GM21717 (cell line): ENCODE results near the gene AHI1.
"Not testable (repeated sequence)": the region's sequence is repeated elsewhere in the genome, so short reads cannot be mapped to it uniquely, and the experiment has no call there.

Experiments used
- ATAC-seq: cut with Tn5 transposase; IDR thresholded peaks from one replicate; pipeline ENCODE4 v1.9.1; 2021; ENCODE audit warnings: mild to moderate bottlenecking, moderate library complexity; ENCODE audit not compliant: unreplicated experiment

Gene AHI1

DNA sequence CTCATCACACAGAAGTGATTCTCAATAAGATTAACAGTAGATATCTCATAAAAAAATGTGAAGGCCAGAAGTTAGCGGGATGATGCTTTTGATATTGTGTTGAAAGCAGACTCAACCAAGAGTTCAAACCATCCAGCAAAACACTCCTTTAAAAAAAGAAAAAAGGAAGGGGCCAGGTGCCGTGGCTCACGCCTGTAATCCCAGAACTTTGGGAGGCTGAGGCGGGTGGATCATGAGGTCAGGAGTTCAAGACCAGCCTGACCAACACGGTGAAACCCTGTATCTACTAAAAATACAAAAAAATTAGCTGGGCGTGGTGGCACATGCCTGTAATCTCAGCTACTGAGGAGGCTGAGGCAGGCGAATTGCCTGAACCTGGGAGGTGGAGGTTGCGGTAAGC, 157.6 kb downstream of the AHI1 start:
- ATAC-seq, result not testable (repeated sequence)

DNA sequence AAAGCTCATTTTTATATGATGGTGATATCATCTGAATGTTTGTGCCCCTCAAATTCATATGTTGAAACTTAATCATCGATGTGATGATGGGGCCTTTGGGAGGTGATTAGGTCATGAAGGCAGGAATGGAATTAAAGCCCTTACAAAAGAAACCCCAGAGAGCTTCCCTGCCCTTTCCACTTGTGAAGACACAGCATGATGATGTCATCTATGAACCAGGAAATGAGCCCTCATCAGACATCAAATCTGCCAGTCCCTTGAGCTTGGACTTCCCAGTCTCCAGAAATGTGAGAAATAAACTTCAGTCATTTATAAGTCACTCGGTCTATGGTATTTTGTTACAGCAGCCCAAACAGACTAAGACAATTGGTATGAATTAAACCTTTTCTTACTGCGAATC, 163.4 kb downstream of the AHI1 start:
- no peak for ATAC-seq

DNA sequence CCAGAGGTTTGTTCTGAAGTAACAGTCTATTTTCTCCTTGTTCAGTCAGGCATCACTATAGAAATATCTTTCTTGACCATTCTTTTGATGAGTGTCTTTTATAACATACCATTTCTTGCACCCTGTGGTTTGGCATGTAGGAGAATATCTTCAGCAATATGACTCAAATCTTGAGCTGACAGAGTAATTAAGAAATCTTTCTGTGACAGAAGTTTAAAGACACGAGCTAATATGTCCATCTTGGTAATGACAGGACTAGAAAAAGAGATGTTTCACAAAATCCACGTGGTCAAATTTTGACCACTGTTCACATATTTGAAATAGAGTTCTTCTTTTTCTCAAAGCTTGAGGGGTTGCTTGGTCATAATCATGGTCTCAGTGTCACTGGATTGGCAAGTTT, 166.5 kb downstream of the AHI1 start:
- ATAC-seq, result no peak

DNA sequence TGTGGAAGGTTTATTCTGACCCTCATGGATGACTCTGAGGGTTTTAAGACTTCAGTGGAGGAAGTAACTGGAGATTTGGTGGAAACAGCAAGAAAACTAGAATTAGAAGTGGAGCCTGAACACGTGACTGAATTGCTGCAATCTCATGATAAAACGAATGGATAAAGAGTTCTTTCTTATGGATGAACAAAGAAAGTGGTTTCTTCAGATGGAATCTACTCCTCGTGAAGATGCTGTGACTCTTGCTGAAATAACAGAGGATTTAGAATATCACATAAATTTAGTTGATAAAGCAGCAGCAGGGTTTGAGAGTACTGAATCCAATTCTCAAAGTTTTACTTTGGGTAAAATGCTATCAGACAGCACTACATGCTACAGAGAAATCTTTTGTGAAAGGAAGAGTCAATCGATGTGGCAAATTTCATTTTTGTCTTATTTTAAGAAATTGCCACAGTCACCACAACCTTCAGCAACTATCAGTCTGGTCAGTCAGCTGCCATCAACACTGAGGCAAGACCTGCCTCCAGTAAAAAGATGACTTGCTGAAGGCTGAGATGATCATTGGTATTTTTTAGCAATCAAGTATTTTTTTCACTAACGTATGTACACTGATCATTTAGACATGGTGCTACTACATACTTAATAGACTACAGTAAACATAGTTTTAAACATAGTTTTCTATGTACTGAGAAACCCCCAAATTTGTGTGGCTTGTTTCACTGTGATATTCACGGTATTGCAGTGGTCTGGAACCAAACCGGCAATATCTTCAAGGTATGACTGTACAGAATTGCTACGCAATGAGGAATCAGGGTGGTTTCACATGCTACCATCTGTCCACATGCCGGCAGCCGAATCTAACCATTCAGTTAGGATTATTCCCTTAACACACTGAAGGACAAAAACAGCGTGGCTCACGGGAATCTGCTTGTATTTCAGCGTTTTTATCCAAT, 167.4 kb downstream of the AHI1 start:
- peak; percentile 95 for ATAC-seq

DNA sequence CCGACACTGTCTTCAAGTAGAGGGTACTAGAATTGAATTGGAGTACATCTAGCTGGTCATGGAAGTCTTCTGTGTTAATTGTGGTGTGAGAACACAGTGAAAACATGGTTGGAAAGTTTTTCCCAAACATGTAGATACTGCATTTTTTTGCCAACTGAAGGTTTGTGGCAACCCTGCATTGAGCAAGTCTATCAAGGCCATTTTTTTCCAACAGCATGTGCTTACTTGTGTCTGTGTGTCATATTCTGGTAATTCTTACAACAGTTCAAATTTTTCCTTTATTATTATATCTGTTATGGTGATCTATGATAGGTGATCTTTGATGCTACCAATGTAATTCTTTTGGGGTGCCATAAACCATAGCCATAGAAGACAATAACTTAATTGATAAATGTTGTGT, 169.4 kb downstream of the AHI1 start:
- ATAC-seq, result no peak

DNA sequence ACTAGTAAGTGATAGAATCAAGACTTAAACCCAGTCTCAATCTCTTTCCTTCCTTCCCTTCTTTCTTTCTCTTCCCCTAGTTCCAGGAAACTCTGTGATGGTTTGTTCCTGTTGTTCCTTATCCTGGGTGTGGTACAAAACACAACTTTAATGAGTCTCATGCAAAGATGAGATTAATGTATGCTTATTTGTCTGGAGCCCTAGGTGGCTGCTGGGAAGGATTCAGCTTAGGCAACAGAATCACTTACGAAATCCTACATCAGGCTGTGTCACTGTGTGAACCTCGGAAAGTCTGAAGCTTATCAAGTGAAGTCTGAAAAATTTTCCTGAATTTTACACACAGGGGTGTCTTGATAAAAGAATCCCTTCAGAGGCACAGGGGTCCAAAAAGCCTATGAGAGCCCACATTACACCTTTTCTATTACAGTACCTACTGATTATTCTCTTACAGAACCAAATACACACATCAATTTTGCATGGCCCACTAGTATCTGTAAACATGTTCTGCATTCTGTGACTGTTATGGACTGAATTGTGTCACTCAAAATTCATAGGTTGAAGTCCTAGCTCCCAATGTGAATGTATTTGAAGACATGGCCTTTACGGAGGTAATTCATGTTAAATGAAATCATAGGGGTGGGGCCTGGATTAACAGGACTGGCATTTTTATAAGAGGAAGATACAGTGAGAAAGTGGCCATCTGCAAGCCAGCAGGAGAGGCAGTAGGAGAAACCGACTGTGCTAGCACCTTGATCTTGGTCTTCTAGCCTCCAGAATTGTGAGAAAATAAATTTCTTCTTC, 171.7 kb downstream of the AHI1 start:
- ATAC-seq, result no peak

DNA sequence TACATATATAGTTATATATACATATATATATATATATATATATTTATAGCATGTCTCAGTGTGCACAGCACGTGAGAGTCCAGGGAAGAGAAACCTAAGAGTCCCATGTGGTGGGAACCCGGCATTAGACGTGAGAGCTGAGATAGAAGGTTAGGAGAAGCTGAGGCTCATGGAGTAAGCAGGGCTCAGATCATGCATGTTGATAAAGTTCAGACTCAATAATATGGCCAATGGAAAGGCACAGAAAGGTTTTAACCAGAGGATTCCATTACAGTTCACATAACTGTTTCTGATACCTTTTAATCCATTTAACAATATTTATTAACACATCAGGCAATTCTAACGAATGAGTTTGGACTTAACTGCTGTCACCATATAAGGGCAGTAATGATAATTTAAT, 173.0 kb downstream of the AHI1 start:
- ATAC-seq, result no peak

DNA sequence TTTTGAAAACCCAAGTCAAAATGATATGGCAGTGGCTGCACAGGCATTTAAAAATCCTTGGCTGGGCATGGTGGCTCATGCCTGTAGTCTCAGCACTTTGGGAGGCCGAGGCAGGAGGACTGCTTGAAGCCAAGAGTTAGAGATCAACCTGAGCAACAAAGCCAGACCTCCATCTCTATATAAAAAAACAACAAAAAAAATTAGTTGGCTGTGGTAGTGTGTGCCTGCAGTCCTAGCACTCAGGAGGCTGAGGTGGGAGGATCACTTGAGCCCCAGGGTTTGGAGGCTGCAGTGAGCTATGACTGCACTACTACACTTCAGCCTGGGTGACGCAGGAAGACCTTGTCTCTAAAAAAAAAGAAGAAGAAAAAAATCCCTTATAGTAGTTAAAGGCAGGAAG, 173.6 kb downstream of the AHI1 start:
- no peak for ATAC-seq

DNA sequence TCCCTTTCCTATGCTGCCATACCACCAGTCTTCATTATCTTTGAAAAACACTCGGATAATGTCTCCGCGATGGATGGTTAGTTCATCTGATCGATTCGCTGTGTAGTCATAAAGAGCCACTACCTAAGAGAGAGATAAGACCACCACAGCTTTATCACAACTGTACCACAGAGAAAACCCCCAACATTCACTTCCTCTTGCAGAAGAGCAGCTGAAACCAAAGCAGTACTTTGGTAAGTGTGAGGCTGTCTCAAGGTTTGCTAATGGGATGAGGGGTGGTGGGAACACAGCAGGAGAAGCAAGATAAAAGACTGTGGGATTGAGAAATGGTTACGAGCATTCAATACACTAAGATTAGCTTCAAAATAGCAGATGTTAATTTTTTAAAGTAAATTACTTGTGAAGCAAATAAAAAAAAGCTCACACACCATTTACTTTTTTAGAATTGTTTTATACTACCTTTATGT, 174.3 kb downstream of the AHI1 start:
- ATAC-seq, result peak; percentile 96

DNA sequence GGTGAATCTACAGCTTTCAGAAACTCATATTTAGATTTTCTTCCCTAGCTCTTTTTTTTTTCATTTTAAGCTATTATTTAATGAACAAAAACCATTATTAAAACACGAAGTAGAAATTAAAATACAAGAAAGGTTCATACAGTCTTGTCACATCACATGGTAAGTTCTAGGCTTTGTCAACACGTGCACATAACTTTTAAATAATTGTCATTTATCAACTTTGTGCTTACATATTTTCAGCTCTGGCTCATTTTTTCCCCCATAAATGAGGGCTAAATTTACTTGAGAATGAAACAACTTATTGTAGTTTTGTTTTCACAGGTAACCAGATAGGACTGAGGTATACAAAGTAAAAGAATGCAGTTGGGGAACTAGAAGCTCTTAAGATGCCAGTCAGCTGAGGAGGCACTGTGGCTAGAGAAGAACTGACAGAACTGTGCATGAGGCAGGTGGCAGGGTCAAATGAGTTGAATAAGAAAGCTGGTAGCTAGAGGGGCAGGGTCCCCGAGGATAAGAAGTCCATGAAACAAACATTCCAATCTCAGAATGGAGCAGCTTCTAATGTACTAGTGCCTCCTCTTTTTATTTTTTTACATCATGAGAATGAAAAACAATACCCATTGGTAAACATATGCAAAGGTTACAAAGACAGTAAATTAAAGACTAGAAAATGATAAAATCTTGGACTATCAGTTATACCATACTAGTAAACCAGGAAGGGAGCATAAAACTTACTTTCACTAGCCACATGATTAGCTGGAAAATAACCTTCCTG, 174.9 kb downstream of the AHI1 start:
- peak; percentile 76 for ATAC-seq

DNA sequence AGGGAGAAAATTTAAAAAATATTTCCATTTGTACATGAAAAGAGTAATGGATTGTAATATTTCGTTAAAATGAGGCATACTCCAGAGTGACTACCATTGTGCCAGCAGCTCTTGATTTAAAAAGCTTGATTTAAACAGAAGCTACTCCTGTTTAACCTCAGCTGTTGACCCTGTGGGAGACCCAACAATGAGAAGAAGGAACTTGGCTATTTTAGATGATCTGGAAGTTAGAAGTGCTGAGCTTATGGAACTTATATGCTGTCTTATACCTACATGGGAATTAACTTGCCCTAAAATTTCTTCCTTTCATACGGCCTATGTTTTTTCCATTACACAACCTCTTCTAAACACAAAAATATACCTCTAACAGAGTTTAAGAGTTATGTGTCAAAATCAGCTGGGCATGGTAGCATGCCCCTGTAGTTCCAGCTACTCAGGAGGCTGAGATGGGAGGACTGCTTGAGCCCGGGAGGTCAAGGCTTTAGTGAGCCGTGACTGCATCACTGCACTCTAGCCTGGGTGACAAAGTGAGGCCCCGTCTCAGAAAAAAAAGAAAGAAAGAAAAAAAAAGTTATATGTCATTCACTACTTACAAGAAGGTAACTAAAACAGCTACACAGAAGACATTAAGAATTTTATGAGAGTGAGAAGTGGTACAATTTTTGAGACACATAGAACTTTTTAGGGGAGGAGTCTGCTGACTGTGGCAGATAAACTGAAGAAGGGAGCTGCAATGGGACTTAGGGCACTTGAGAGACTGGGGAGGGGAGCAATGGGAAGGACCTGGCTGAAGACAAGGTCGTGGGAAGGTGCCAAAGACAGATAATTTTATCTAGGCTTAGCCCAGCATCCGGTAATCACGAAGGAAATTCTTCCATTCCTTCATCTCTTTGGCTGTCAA, 176.6 kb downstream of the AHI1 start:
- ATAC-seq, result no peak

DNA sequence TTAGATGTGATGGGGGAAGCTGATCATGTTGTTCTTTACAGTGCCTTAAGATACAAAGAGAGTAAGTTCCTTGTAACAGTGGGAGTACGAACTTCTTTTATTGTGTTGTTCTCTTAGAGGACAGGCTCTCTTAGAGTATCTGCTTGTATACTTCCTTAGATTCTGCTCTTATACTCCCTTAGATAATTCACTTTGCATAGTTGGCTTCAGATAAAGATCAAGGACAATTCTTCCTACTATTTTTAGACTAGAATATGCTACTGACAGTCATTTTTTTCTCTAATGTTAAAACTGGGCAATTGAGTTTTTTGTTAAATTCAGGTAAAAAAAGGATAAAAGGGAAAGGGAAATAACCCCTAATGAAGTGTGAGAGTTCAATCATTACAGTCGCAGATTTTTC, 177.7 kb downstream of the AHI1 start:
- no peak for ATAC-seq

DNA sequence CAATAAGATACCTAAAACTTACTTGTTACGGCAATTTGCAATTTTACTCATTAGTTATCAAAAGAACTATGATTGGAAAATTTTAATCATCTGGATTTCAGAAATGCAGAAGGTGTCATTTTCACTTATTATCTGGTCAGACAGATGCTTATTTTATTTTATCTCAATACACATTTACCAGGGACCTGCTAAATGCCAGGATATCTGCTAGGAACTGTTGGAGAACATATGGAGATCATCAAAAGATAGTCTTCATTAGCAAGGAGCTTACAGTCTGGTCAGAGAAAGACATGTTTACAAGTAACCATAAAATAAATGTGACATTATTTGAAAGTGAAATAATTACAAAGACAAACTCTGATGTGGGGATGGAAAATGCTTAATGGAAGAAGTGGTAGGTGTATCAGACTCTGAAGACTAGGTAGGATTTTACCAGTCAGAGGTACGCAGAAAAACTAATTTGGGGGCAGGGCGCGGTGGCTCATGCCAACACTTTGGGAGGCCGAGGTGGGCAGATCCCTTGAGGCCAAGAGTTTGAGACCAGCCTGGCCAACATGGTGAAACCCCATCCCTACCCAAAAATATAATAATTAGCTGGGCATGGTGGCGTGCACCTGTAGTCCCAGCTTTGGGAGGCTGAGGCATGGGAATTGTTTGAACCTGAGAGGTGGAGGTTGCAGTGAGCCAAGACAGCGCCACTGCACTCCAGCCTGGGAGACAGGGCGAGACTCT, 178.6 kb downstream of the AHI1 start:
- no peak for ATAC-seq

DNA sequence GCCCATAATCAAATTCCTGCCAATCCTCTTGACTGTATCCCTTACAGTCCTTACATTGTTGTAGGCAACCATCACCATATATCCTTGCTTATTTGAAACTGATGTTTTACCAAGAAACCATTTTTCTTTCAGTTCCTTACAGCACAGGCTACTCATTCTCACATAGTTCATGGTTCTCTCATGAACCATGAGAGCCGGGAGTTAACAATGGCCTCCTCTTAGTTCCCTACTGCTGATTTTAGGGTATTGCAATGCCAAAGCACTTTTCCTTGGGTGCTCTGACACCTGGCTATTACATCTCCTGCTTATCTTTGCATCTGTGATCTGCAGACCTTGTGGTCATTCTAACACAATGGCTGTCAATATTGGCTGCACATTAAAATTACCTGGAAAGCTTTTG, 183.0 kb downstream of the AHI1 start:
- no peak for ATAC-seq

DNA sequence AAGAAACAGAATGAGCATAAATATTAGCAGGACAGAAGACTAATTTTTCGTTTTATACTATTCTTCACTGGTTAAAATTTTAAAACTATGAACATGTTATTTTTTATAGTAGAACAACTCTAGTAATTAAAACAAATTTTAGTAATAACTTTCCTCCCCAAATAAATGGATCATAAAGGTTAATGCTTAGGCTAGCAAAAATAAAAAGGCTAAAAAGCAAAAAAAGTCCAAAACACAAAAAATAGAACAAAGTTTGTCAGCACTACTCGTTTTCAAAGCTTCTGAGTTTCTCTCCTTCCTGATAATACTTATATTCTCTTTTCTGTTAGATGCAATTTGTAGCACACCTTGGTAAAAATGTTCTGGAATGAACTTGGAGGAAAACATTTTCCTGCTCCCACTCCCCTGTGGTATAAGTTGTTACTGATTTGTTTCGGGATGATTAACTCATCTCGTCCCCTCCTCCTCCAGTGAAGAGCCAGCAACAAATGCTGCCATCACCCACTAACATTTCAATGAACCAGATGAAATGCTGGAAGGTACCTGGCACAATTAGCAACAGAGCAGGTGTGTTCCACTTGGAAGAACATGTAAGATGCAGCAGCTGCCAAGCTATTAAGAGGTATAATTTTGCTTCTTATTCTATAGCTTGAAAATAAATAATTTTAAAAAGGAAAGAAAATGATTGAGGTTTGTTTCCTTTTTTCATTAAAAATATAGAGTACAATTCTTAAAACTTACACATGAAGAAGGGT, 185.9 kb downstream of the AHI1 start:
- ATAC-seq, result no peak

DNA sequence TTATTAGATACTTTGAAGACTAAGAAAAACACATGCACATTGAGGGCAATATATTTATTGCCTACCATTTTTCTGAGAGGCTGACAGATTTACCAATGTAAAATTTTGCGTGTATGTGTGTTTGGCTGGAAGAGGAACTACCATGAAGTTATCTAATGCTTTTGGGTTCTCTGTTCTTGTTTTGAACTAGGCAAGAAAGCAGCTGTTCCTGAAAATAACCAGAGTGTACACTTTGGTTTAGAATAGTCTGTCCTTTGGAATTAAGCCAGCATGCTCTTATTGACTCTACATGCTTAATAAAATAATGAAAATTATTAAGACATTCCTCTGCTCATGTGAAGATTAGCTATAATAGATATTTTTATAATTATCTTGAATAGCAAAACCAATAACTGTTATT, 187.2 kb downstream of the AHI1 start:
- ATAC-seq, result no peak

DNA sequence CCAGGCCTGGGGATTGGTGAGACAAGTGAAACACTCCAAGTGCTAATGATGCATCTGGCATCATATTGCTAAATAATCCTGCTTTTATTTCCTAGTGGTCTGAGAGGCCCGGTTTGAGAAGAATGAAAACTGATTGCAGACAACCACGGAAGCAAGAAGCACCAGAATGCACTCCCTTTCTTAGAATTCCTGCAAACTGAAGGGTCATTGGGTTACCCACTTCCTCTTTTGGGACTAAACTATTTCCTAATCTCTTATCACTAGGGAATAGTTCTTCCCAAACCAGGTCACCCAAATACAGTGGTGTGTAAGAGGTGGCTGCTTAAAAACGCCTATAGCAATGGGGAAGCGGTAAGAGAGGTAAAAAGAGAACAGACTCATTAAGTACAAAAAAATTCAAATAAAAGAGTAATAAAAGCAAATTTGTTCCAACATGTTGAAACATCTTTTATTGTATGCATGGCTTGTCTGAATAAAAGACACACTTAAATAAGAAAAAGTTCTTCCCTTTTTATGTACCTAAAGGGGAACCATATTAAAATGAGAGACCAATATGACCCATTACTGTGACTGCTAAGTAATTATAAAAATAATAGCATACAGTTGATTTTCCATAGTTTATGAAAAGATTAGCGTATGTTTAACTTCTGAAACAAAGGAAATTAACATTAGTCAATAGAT, 190.7 kb downstream of the AHI1 start:
- ATAC-seq, result no peak

DNA sequence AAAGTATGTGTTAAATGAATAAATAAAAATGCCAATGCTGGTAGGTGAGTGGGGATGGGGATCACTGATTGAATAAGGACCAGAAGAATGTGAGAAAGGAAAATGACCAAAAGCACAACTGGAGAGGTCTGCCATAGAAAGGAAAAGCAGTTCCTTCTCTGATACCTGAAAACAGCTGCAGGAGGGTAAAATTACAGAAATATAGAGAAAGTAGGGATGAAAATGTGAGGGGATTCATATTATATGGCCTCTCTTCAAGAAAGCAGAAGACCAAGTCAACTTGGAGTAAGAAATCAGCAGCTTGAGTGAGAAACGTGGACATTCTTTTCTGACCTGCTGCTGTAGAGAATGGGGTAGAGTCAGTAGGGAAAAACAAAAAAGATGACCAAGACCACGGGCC, 191.4 kb downstream of the AHI1 start:
- no peak for ATAC-seq
